GM23338 (cell line): ENCODE measurements around the gene NR2C2. TPM values are rescaled to one million over a fixed set of nuclear protein-coding genes. Genes with fewer than 3 reads are reported as not detected.

Source experiments
- ATAC-seq: fragments of 200-7000 bp; cut with Tn5 transposase; 3 replicates; pipeline ENCODE4 v1.9.1; 2020
- DNase-seq: peaks from one replicate; pipeline ENCODE4 v3.0.0-alpha.2; 2015; ENCODE audit warnings: low spot score
- H2AFZ ChIP-seq: fragments of 200-600 bp; sonication (generic); 2 replicates; pipeline ENCODE4 v1.8.0; 2016; ENCODE audit warnings: antibody characterized with exemption, mild to moderate bottlenecking, moderate library complexity
- H3F3A ChIP-seq: fragments of 200-600 bp; sonication (generic); replicated peaks from 2 replicates; pipeline ENCODE4 v1.8.0; 2017; ENCODE audit warnings: antibody characterized with exemption, mixed run types, low read depth
- H3K27ac ChIP-seq: fragments of 200-600 bp; sonication (generic); 2 replicates; pipeline ENCODE4 v1.6.1; 2016; ENCODE audit warnings: low read depth
- H3K27me3 ChIP-seq: fragments of 200-600 bp; sonication (generic); 2 replicates; pipeline ENCODE4 v1.8.0; 2016; ENCODE audit warnings: mild to moderate bottlenecking, mixed run types, moderate library complexity; ENCODE audit not compliant: insufficient read depth
- H3K36me3 ChIP-seq: fragments of 200-600 bp; sonication (generic); 2 replicates; pipeline ENCODE4 v1.8.0; 2016; ENCODE audit warnings: mild to moderate bottlenecking; ENCODE audit not compliant: insufficient read depth
- H3K4me1 ChIP-seq: fragments of 200-600 bp; sonication (generic); 2 replicates; pipeline ENCODE4 v1.8.0; 2016; ENCODE audit warnings: mild to moderate bottlenecking, moderate library complexity; ENCODE audit not compliant: insufficient read depth
- H3K4me2 ChIP-seq: fragments of 200-600 bp; sonication (generic); 2 replicates; pipeline ENCODE4 v1.7.1; 2017; ENCODE audit warnings: mixed run types
- H3K4me3 ChIP-seq: fragments of 200-600 bp; sonication (generic); 2 replicates; pipeline ENCODE4 v1.6.1; 2016; ENCODE audit warnings: mixed run types
- H3K79me2 ChIP-seq: fragments of 200-600 bp; sonication (generic); replicated peaks from 2 replicates; pipeline ENCODE4 v1.8.0; 2017; ENCODE audit warnings: mild to moderate bottlenecking; ENCODE audit not compliant: insufficient read depth
- H3K9me2 ChIP-seq: fragments of 200-600 bp; sonication (generic); 2 replicates; pipeline ENCODE4 v1.8.0; 2017; ENCODE audit not compliant: insufficient read depth
- H4K20me1 ChIP-seq: fragments of 200-600 bp; sonication (generic); replicated peaks from 2 replicates; pipeline ENCODE4 v1.8.0; 2017; ENCODE audit warnings: mild to moderate bottlenecking; ENCODE audit not compliant: insufficient read depth
- H3K27ac Mint-ChIP-seq: 2 replicates; pipeline ENCODE4 v1.8.0; 2020; ENCODE audit warnings: inconsistent platforms, mild to moderate bottlenecking, moderate library complexity, mixed read lengths
- H3K27me3 Mint-ChIP-seq: 3 replicates; pipeline ENCODE4 v1.8.0; 2022; ENCODE audit warnings: low read depth, mild to moderate bottlenecking, moderate library complexity, mixed read lengths, inconsistent platforms; ENCODE audit not compliant: insufficient read depth, poor library complexity
- H3K36me3 Mint-ChIP-seq: 3 replicates; pipeline ENCODE4 v1.8.0; 2021; ENCODE audit warnings: low read depth, mild to moderate bottlenecking, inconsistent platforms, moderate library complexity, mixed read lengths
- H3K4me1 Mint-ChIP-seq: 3 replicates; pipeline ENCODE4 v1.8.0; 2020; ENCODE audit warnings: mild to moderate bottlenecking, inconsistent platforms, mixed read lengths
- H3K4me3 Mint-ChIP-seq: 3 replicates; pipeline ENCODE4 v1.8.0; 2021; ENCODE audit warnings: moderate library complexity, mild to moderate bottlenecking, inconsistent platforms, mixed read lengths
- H3K9me3 Mint-ChIP-seq: 3 replicates; pipeline ENCODE4 v1.8.0; 2020; ENCODE audit warnings: moderate library complexity, mild to moderate bottlenecking, inconsistent platforms, mixed read lengths
- CREB1 ChIP-seq: fragments of 250-450 bp; sonication (Bioruptor Pico); IDR thresholded peaks from 2 replicates; pipeline ENCODE4 v1.5.0; 2020; ENCODE audit warnings: low read depth, mild to moderate bottlenecking, moderate library complexity
- CTCF ChIP-seq, 2 experiments: fragments of 200-600 bp in 1 of 2; sonication (generic) in 1 of 2; conservative IDR thresholded peaks; 2 replicates each; pipeline versions ENCODE4 v1.5.1 to v1.6.1; 2016 to 2017; ENCODE audit warnings: antibody characterized with exemption in 2 of 2, low read depth in 2 of 2, mild to moderate bottlenecking in 2 of 2, moderate library complexity in 1 of 2
- ETS1 ChIP-seq: IDR thresholded peaks from 2 replicates; pipeline ENCODE4 v1.6.1; 2016; ENCODE audit warnings: antibody characterized with exemption
- JUNB ChIP-seq: IDR thresholded peaks from one replicate; pipeline ENCODE4 v1.6.1; 2016; ENCODE audit warnings: antibody characterized with exemption; ENCODE audit not compliant: unreplicated experiment
- POLR2AphosphoS5 ChIP-seq: IDR thresholded peaks from 2 replicates; pipeline ENCODE4 v1.6.1; 2016; ENCODE audit warnings: antibody characterized with exemption, low read depth
- ZNF114 ChIP-seq: fragments of 250-450 bp; sonication (Bioruptor Pico); IDR thresholded peaks from 2 replicates; pipeline ENCODE4 v1.5.0; 2020; ENCODE audit warnings: mild to moderate bottlenecking, moderate library complexity
- ZNF462 ChIP-seq: fragments of 250-450 bp; sonication (Bioruptor Pico); IDR thresholded peaks from 2 replicates; pipeline ENCODE4 v1.5.0; 2020; ENCODE audit warnings: mild to moderate bottlenecking, moderate library complexity
- polyA plus RNA-seq: library from polyadenylated mRNA; unstranded; fragments of >200 nt; fragmentation: Nextera tagmentation; extraction: Ambion mirVana; gene quantifications from 2 replicates; pipeline ENCODE4 v1.2.1, GENCODE V29; 2016
- total RNA-seq: library from RNA; depleted of rRNA; stranded (reverse); fragments of >200 nt; shearing (Covaris generic); gene quantifications from 2 replicates; pipeline ENCODE4 v1.2.3, GENCODE V29; 2014

Gene NR2C2
- total and polyA plus RNA-seq, 2 experiments from 2014 or later = 12.0 to 57.2 TPM

GRCh38 chr3:14962762-14963161 lies 15.4 kb downstream of the NR2C2 start:
- DNase-seq = no peak

More at GRCh38 chr3:14962762-14963161, 15.4 kb downstream of the NR2C2 start:
- no peak overlapping the region for H3K4me3 Mint-ChIP-seq
- peaks cover 3% of the 10 kb centered on the region for H3K4me1 Mint-ChIP-seq
- no peaks in the 10 kb centered on the region for H3K9me2 ChIP-seq
- TF ChIP-seq ETS1 = no peak
- TF ChIP-seq CTCF (conservative IDR thresholded peaks at IDR 0.05; ENCODE audit: low read depth in 2 of 2) = no peak
- TF ChIP-seq ZNF114 (CRISPR knock-in tag) = no peak
- TF ChIP-seq CREB1 (CRISPR knock-in tag) = no peak
- no peak for TF ChIP-seq POLR2AphosphoS5
- TF ChIP-seq JUNB = no peak
- no peak for TF ChIP-seq ZNF462 (CRISPR knock-in tag)
- no peaks in the 10 kb centered on the region for H3K27me3 Mint-ChIP-seq
- no peak overlapping the region for H3K4me2 ChIP-seq
- H3K27ac Mint-ChIP-seq = no peak overlapping the region
- ATAC-seq = no peak
- H3K36me3 Mint-ChIP-seq = peaks cover 32% of the 10 kb centered on the region
- H3K9me3 Mint-ChIP-seq = peaks cover 4% of the 10 kb centered on the region; the same call in 1 of the 3 replicates
- no peaks in the 10 kb centered on the region for H3K27me3 ChIP-seq
- peaks cover 17% of the 10 kb centered on the region for H4K20me1 ChIP-seq
- no peak overlapping the region for H3K27ac ChIP-seq
- peaks cover 99% of the 10 kb centered on the region for H3K79me2 ChIP-seq
- no peaks in the 10 kb centered on the region; the same call in 1 of the 2 replicates for H3K36me3 ChIP-seq
- no peak overlapping the region for H2AFZ ChIP-seq
- no peaks in the 10 kb centered on the region for H3F3A ChIP-seq
- H3K4me1 ChIP-seq = peaks cover 7% of the 10 kb centered on the region
- H3K4me3 ChIP-seq = no peak overlapping the region
